Suppressor macrophage treated with lipopolysaccharide for 1 hour (primary cell): ENCODE data around the gene SLC19A1.
"Not testable (repeated sequence)": the region's sequence is repeated elsewhere in the genome, so short reads cannot be mapped to it uniquely, and the experiment has no call there.

Source experiments
- DNase-seq, 3 donors: peaks; one replicate each; pipeline ENCODE4 v3.0.0-alpha.2; 2020 to 2022

The SLC19A1 gene

GRCh38 chr21:45531393-45532215 is 10.6 kb downstream of the SLC19A1 start:
- no peak for DNase-seq

GRCh38 chr21:45531114-45531392 is 11.2 kb downstream of the SLC19A1 start:
- not testable (repeated sequence) for DNase-seq

DNA sequence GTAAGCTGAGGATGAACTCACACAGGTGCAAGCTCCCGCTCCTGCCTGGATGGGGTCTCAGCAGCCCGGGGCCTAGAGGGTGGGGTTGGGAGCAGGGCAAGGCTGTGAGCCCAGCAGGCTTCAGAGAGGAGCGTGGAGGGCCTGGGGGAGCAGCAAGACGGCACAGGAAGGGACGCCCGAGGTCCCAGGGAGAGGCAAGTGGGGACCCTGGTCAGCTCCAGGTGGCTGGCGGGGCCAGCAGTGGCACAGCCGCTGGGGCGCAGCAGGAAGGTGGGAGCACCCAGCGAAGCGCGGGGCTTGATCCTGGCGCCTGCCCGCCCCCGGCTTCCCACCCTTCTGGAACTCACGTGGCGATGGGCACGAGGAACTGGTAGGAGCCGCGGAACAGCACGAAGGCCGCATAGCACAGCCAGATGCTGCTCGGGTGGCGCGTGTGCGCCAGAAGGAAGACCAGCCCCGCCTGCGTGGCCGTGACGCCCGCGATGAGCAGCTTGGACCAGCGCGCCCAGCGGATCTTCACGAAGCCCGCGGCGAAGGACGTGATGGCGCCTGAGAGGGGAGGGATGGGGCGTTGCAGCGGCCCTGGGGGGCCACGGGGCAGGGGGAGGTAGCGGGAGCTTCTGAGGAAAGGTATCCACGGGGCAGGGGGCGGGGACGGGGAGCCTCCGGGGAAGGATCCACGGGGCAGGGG is 11.7 kb downstream of the SLC19A1 start:
- DNase-seq: no peak

- DNase-seq: no peak
Measured at GRCh38 chr21:45529785-45530422, 12.3 kb downstream of the SLC19A1 start.

- DNase-seq: peak in 2 of 3 donors; percentile 32 to 45
Measured at GRCh38 chr21:45528981-45529784, 13.1 kb downstream of the SLC19A1 start.

GRCh38 chr21:45528028-45528705 is 14.1 kb downstream of the SLC19A1 start:
- no peak for DNase-seq

GRCh38 chr21:45527151-45527999 is 14.9 kb downstream of the SLC19A1 start:
- DNase-seq: not testable (repeated sequence)

GRCh38 chr21:45525910-45526306 is 16.3 kb downstream of the SLC19A1 start:
- DNase-seq: no peak

GRCh38 chr21:45525153-45525909 is 16.9 kb downstream of the SLC19A1 start:
- no peak for DNase-seq

DNA sequence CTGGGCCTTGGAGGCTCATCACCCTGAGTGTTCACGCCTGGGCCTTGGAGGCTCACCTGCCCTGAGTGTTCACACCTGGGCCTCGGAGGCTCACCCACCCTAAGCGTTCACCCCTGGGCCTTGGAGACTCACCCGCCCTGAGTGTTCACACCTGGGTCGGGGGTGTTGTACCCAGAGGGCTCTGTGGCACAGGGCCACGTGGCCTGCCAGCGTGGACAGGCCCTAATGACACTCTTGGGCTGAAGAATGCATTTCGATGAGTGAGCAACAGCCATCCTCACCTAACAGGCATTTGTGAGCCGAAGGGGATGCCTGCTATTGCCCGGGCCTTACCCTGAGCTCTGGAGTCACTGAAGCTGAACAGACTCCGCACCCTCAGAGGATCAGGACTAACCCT is 17.5 kb downstream of the SLC19A1 start:
- DNase-seq: no peak

GRCh38 chr21:45523411-45524101 is 18.7 kb downstream of the SLC19A1 start:
- no peak for DNase-seq

DNA sequence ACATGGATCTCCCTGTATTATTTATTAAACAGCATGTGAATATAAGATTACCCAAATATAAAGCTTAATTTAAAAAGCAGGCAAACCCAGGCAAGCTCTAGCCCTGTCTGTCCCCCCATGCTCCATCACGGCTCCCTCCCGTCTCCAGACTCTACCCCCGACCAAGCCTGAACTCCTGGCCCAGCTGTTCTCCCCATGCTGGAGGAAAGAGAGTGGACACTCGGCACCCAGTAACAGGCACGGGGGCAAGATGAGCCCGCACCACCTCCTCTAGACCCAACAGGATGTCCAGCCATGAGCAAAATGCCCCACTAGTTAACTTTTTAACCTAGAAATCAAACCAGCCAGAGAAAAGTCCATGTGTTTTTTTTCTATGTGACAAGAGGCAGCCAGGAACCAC is 19.3 kb downstream of the SLC19A1 start:
- DNase-seq: no peak

DNA sequence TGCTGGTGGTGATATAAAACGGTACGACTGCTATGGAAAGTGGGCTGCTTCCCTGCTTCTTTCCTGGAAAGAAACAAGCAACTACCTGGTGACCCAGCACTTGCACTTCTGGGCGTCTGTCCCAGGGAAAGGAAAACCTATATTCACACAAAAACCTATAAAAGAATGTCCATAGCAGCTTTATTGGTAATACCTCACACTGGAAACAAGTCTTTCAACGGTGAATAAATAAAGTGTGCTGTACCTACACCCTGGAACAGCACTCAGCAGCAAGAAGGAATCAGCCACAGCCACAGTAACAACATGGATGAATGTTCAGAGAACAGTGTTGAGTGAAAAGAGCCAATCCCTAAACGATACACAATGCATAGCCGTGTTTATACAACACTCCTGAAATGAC is 19.9 kb downstream of the SLC19A1 start:
- DNase-seq: no peak

- DNase-seq: no peak
Measured at GRCh38 chr21:45521241-45521640, 21.0 kb downstream of the SLC19A1 start.

- no peak for DNase-seq
Measured at GRCh38 chr21:45519182-45519581, 23.1 kb downstream of the SLC19A1 start.

- DNase-seq: peak in 2 of 3 donors; percentile 37 to 55
Measured at GRCh38 chr21:45518742-45519141, 23.5 kb downstream of the SLC19A1 start.

DNA sequence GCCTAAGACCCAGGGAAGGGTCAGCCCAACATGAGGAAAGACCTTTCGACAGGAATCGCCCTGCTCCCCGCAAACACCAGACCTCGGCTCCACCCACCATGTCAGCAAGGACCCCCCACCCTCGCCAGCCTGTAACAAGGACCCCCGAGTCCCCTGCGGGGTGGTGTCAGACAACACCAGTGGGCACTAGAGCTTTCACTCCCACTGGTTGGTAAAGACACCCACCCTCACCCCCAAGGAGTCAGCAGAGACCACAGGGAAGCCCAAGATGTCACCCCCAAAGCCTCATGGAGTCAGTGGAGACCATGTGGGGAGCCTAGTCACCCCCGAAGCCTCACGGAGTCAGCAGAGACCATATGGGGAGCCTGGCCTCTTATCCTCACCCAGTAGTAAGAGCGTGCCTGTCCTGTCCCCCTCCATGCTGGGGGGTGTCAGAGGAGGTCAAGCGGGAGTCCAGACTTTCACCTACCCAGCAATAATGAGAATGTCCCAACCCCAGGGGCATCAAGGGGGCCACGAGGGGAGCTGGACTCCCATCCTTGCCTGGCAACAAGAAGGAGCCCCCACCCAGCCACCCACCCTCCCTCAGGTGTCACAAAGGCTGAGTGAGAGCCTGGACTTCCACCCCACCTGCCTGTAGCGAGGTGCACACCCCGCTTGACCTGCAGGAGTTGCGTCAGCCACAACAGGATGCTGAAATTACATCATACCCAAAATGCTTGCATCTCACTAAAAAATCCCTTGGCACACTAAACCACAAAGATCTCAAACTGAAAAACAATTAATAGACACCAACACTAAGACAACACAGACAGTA is 24.8 kb downstream of the SLC19A1 start:
- peak in 1 of 3 donors; percentile 28 for DNase-seq

- no peak for DNase-seq
Measured at GRCh38 chr21:45516671-45517151, 25.5 kb downstream of the SLC19A1 start.

- no peak for DNase-seq
Measured at GRCh38 chr21:45516071-45516670, 26.1 kb downstream of the SLC19A1 start.
